SKM-1 treated with dmso at 0.1 percent for 144 hours (cell line): ENCODE measurements around the gene ECEL1.
"Not testable (repeated sequence)": the region's sequence is repeated elsewhere in the genome, so short reads cannot be mapped to it uniquely, and the experiment has no call there.

Experiments used
- DNase-seq: peaks from one replicate; lab custom pipeline; 2025; ENCODE audit not compliant: unreplicated experiment; lab: John Stamatoyannopoulos, UW

ECEL1 gene

GRCh38 chr2:232443669-232444408 is 43.8 kb downstream of the ECEL1 start:
- not testable (repeated sequence) for DNase-seq

- DNase-seq = not testable (repeated sequence)
Measured at GRCh38 chr2:232443047-232443446, 44.6 kb downstream of the ECEL1 start.

- not testable (repeated sequence) for DNase-seq
Measured at GRCh38 chr2:232442431-232442830, 45.2 kb downstream of the ECEL1 start.

- DNase-seq = not testable (repeated sequence)
Measured at GRCh38 chr2:232441922-232442321, 45.7 kb downstream of the ECEL1 start.

- no peak for DNase-seq
Measured at GRCh38 chr2:232441147-232441651, 46.4 kb downstream of the ECEL1 start.

- peak; percentile 52 for DNase-seq
Measured at GRCh38 chr2:232440220-232441018, 47.2 kb downstream of the ECEL1 start.

- no peak for DNase-seq
Measured at GRCh38 chr2:232439758-232440135, 47.9 kb downstream of the ECEL1 start.

GRCh38 chr2:232438951-232439757 is 48.5 kb downstream of the ECEL1 start:
- no peak for DNase-seq

GRCh38 chr2:232438091-232438490 is 49.5 kb downstream of the ECEL1 start:
- DNase-seq = no peak

GRCh38 chr2:232437195-232437571 is 50.5 kb downstream of the ECEL1 start:
- DNase-seq = no peak

- DNase-seq = no peak
Measured at GRCh38 chr2:232436381-232437194, 51.0 kb downstream of the ECEL1 start.

- DNase-seq = no peak
Measured at GRCh38 chr2:232435805-232436204, 51.8 kb downstream of the ECEL1 start.

GRCh38 chr2:232435375-232435648 is 52.3 kb downstream of the ECEL1 start:
- no peak for DNase-seq

- no peak for DNase-seq
Measured at GRCh38 chr2:232434563-232435374, 52.9 kb downstream of the ECEL1 start.

GRCh38 chr2:232434091-232434490 is 53.5 kb downstream of the ECEL1 start:
- no peak for DNase-seq

GRCh38 chr2:232433622-232434021 is 54.0 kb downstream of the ECEL1 start:
- not testable (repeated sequence) for DNase-seq

GRCh38 chr2:232432598-232433184 is 54.9 kb downstream of the ECEL1 start:
- DNase-seq = no peak

- no peak for DNase-seq
Measured at GRCh38 chr2:232431705-232432590, 55.7 kb downstream of the ECEL1 start.
